ENCODE results near the gene SLC9A9.

SLC9A9 gene

DNA sequence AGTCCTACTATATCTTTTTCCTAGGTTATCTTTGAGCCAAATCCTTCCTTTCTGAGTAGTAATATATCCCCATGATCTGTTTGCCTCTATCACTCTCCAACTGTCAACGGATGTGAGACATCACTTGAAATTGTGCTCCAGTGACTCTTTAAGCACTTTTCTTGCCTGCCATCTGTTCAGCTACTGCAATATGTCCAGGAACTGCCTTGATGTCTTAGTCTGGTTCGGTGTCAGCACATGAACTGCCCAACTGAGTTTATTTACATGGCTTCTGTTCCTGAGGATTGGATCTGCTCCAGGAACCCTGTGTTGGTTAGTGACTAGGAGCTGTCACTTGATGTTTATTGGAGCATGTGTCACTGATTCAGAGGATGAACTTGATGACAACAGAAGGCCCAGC, 116.5 kb downstream of the SLC9A9 start:
- H3K4me3 ChIP-seq (ENCODE audit: low read depth, low read length) = no peak overlapping the region
- no peak for DNase-seq (ENCODE audit: low read depth)
- TF ChIP-seq, protein P1, sequence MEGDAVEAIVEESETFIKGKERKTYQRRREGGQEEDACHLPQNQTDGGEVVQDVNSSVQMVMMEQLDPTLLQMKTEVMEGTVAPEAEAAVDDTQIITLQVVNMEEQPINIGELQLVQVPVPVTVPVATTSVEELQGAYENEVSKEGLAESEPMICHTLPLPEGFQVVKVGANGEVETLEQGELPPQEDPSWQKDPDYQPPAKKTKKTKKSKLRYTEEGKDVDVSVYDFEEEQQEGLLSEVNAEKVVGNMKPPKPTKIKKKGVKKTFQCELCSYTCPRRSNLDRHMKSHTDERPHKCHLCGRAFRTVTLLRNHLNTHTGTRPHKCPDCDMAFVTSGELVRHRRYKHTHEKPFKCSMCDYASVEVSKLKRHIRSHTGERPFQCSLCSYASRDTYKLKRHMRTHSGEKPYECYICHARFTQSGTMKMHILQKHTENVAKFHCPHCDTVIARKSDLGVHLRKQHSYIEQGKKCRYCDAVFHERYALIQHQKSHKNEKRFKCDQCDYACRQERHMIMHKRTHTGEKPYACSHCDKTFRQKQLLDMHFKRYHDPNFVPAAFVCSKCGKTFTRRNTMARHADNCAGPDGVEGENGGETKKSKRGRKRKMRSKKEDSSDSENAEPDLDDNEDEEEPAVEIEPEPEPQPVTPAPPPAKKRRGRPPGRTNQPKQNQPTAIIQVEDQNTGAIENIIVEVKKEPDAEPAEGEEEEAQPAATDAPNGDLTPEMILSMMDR (conservative IDR thresholded peaks at IDR 0.05; ENCODE audit: low read depth, low read length) = no peak

DNA sequence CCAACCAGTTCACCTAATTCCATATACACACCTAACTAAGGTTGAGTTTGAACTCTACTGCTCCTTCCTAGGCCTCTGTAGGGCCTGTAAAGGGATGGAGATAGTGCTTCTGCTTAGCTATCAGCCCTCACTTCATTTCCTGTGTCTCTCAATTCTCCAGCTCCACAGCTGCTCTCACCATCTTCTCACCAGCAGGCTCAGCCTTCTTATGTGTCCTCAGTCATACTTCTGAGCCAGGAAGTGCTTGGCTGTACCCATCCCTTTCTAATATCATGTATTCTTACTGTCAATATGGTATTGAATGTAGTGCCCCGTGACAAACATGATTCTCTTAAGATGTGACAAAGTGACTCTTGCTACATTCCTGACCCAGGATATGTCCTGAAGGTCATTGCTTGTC, 116.9 kb downstream of the SLC9A9 start:
- TF ChIP-seq, protein P1 (conservative IDR thresholded peaks at IDR 0.05; ENCODE audit: low read depth, low read length) = no peak
- DNase-seq (ENCODE audit: low read depth) = no peak
- H3K4me3 ChIP-seq (ENCODE audit: low read depth, low read length) = no peak overlapping the region

DNA sequence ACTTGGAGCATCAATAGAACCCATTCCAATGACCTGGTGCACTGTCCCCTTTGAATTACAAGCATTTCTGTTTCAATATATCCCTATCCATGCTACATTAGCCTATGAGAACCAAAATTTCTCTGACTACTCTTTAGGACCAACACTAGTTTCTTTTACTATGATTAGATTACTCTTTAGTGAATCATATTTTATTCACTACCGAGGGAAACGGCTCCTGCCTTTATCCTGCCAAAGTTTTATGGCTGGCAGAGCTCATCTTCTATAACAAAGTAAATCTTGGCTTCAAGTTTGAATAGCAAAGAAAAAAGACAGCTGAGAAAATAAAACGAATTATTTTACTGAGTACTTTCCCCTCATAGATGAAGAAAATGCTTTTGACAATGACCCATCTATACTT, 120.9 kb downstream of the SLC9A9 start:
- no peak for DNase-seq (ENCODE audit: low read depth)
- TF ChIP-seq, protein P1 (conservative IDR thresholded peaks at IDR 0.05; ENCODE audit: low read depth, low read length) = no peak
- H3K4me3 ChIP-seq (ENCODE audit: low read depth, low read length) = no peak overlapping the region

DNA sequence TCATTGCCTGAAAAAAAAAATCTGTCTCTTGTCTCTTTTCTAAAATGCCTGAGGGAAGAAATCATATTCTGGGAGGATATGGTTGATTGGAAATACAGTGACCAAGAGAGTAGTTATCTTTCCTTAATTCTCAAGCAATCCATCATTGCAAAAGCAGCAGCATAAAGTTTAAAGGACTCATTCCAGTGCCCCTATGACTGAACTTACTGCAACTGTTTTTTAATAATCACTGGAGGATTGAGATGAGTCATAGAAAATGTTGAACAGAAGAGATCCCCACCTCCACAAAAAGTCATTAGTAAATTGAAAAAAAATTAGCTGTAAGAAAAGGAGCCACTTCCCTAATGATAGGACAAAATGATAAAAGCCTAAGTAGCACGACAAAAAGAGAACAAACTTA, 121.5 kb downstream of the SLC9A9 start:
- no peak for DNase-seq (ENCODE audit: low read depth)
- TF ChIP-seq, protein P1 (conservative IDR thresholded peaks at IDR 0.05; ENCODE audit: low read depth, low read length) = no peak
- H3K4me3 ChIP-seq (ENCODE audit: low read depth, low read length) = no peak overlapping the region

DNA sequence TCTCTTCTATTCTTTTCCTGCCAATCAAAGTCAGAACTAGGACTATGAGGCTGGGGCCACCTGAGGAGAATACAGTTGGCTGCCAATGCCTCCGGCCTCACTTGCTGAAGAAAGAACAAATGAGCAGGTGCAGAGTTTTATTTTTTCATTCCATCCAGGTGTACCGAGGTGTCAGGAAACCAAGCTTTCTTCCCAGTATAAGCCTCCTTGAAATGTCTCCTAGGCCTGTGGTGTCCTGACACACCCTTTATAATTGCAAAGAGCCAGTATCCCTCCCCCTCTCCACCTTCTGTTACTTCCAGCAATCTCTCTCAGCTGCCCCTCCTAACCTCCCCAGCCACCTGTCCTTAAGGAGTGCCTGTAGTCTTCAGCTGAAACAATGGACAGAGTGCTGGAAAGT, 127.9 kb downstream of the SLC9A9 start:
- TF ChIP-seq, protein P1 (conservative IDR thresholded peaks at IDR 0.05; ENCODE audit: low read depth, low read length) = no peak
- no peak for DNase-seq (ENCODE audit: low read depth)
- H3K4me3 ChIP-seq (ENCODE audit: low read depth, low read length) = no peak overlapping the region

DNA sequence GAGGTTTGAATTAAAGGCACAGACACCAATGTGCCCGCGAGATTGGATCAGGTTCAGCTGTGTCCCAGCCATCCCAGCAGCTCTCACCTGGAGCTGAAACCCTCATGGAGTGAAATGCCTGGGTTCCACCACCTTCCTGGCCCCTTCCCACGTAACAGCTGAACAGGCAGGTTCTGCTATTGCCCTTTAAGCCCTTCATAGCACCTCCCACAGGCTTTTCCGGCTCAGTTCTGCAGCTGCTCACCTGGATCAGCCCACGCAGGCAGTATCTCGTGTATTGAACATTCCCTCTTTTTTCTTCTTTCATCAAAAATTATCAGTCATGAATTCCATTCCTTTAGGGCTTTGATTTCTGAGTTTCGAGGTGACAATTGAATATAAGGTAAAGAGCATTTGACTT, 129.8 kb downstream of the SLC9A9 start:
- H3K4me3 ChIP-seq (ENCODE audit: low read depth, low read length) = no peak overlapping the region
- TF ChIP-seq, protein P1 (conservative IDR thresholded peaks at IDR 0.05; ENCODE audit: low read depth, low read length) = no peak
- no peak for DNase-seq (ENCODE audit: low read depth)

DNA sequence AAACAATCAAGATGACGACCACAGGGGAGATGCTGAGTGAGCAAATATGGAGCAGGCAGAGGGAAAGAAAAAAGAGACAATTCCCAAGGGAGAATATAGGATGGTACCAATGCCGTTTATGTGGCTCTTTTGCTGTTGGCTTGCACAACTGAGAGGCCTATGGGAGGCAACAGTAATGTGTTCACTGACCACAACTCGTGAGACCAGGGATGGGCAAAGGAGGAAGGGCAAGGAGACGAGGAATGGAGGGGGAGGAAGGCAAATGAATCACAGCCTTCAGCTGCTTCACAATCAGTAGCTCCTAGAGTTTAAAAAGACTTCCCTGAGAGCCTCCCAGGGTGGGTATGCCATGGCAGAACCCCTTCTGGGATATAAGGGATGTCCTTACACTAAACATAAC, 131.5 kb downstream of the SLC9A9 start:
- no peak overlapping the region for H3K4me3 ChIP-seq (ENCODE audit: low read depth, low read length)
- TF ChIP-seq, protein P1 (conservative IDR thresholded peaks at IDR 0.05; ENCODE audit: low read depth, low read length) = no peak
- DNase-seq (ENCODE audit: low read depth) = no peak
